GM10847 (cell line): ENCODE results near the gene MIEN1.

Source experiments
- POLR2A ChIP-seq: IDR thresholded peaks from 2 replicates; pipeline ENCODE4 v1.6.1; 2011; ENCODE audit not compliant: insufficient read length; ENCODE audit errors: extremely low read depth

MIEN1 gene

GRCh38 chr17:39701012-39701783, 29.1 kb downstream of the MIEN1 start:
- no peak for TF ChIP-seq POLR2A

- no peak for TF ChIP-seq POLR2A
Observed at GRCh38 chr17:39700148-39700987, 30.0 kb downstream of the MIEN1 start.

- no peak for TF ChIP-seq POLR2A
Observed at GRCh38 chr17:39699818-39700147, 30.5 kb downstream of the MIEN1 start, which contains the start of gene ERBB2. ERBB2 (plus strand) TSS chr17:39700064; CDS start chr17:39700239, 175 bp downstream.

GRCh38 chr17:39697961-39698360, 32.4 kb downstream of the MIEN1 start:
- no peak for TF ChIP-seq POLR2A

- TF ChIP-seq POLR2A, result no peak
Observed at GRCh38 chr17:39696731-39697130, 33.6 kb downstream of the MIEN1 start.

- no peak for TF ChIP-seq POLR2A
Observed at GRCh38 chr17:39695089-39695474, 35.2 kb downstream of the MIEN1 start.

GRCh38 chr17:39694593-39694992, 35.7 kb downstream of the MIEN1 start:
- TF ChIP-seq POLR2A, result no peak

GRCh38 chr17:39688945-39689344, 41.4 kb downstream of the MIEN1 start:
- TF ChIP-seq POLR2A, result no peak

GRCh38 chr17:39688475-39688835, 41.9 kb downstream of the MIEN1 start:
- TF ChIP-seq POLR2A, result no peak

- TF ChIP-seq POLR2A, result peak; percentile 65
Observed at GRCh38 chr17:39687546-39688474, 42.5 kb downstream of the MIEN1 start, which contains the start of gene PGAP3. PGAP3 (minus strand) TSS chr17:39688057; CDS start chr17:39688014, 43 bp downstream.

- TF ChIP-seq POLR2A, result no peak
Observed at GRCh38 chr17:39687101-39687545, 43.2 kb downstream of the MIEN1 start.

GRCh38 chr17:39684369-39685192, 45.8 kb downstream of the MIEN1 start:
- TF ChIP-seq POLR2A, result no peak

GRCh38 chr17:39683295-39683939, 46.9 kb downstream of the MIEN1 start:
- no peak for TF ChIP-seq POLR2A
